ENCODE results near the gene SZRD1. TPM values are rescaled to one million over a fixed set of nuclear protein-coding genes. Genes with fewer than 3 reads are reported as not detected.

Gene SZRD1
- total and polyA plus RNA-seq, 2 donors from 2014 or later, result 77.3 to 127 TPM

DNA sequence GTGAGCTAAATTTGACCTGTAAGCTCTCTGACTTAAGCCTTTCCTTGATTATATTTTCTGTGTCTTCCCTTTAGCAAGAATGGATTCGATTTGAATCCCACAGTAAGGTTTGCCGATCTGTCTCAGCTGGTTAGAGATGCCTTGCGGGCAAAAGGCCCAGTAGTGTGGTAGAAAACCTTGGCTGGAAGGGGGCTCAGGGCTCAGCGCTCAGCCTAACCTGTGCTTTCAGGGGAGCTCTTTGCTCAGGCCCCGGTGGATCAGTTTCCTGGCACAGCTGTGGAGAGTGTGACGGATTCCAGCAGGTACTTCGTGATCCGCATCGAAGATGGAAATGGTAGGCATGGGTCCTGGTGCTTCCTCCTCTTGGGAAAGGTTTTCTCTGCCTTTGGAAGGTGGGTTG is 80.6 kb downstream of the SZRD1 start:
- no peak for DNase-seq
- TF ChIP-seq, protein P1, sequence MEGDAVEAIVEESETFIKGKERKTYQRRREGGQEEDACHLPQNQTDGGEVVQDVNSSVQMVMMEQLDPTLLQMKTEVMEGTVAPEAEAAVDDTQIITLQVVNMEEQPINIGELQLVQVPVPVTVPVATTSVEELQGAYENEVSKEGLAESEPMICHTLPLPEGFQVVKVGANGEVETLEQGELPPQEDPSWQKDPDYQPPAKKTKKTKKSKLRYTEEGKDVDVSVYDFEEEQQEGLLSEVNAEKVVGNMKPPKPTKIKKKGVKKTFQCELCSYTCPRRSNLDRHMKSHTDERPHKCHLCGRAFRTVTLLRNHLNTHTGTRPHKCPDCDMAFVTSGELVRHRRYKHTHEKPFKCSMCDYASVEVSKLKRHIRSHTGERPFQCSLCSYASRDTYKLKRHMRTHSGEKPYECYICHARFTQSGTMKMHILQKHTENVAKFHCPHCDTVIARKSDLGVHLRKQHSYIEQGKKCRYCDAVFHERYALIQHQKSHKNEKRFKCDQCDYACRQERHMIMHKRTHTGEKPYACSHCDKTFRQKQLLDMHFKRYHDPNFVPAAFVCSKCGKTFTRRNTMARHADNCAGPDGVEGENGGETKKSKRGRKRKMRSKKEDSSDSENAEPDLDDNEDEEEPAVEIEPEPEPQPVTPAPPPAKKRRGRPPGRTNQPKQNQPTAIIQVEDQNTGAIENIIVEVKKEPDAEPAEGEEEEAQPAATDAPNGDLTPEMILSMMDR (IDR thresholded peaks at IDR 0.05; ENCODE audit: borderline replicate concordance, extremely low read depth, insufficient read depth), result no peak
- Histone ChIP-seq H3K9me3 (ENCODE audit: control insufficient read depth in 2 of 3, insufficient read depth in 1 of 3, low read length in 3 of 3) (no peaks in the 10 kb centered on the region), H3K27me3 (ENCODE audit: control insufficient read depth, insufficient read depth, low read length) (no peaks in the 10 kb centered on the region), H3K4me1 (ENCODE audit: control insufficient read depth in 2 of 3, insufficient read depth in 2 of 3, low read depth in 1 of 3, low read length in 3 of 3) (peaks cover 0 to 6% (median 0%) of the 10 kb centered on the region in 3 donors), H3K36me3 (ENCODE audit: control insufficient read depth in 2 of 3, insufficient read depth in 3 of 3, low read length in 3 of 3) (peaks cover 14 to 37% (median 37%) of the 10 kb centered on the region in 3 donors), H3K4me3 (ENCODE audit: low read length in 3 of 3) (no peak overlapping the region), H3K9ac (ENCODE audit: low read length in 3 of 3) (no peak overlapping the region), H3K27ac (ENCODE audit: low read depth in 2 of 2, low read length in 2 of 2) (no peak overlapping the region)
- FAIRE-seq, result no peak
- intact Hi-C loops (cut with DNase I), result no loop called here

Other genes starting within 250 kb of the SZRD1 start
- 34.2 TPM for gene EPHA2, start 211.2 kb upstream of the SZRD1 start, total RNA-seq
- 5.5 TPM for gene EPHA2, start 211.2 kb upstream of the SZRD1 start, polyA plus RNA-seq (ENCODE audit: insufficient read depth, low read depth, low replicate concordance)
- 8.2 TPM for gene ARHGEF19, start 154.6 kb upstream of the SZRD1 start, total RNA-seq
- gene ARHGEF19, start 154.6 kb upstream of the SZRD1 start, polyA plus RNA-seq (ENCODE audit: insufficient read depth, low read depth, low replicate concordance), result 3.5 TPM
- gene CPLANE2, start 130.1 kb upstream of the SZRD1 start, total RNA-seq, result 9.4 TPM
- gene CPLANE2, start 130.1 kb upstream of the SZRD1 start, polyA plus RNA-seq (ENCODE audit: insufficient read depth, low read depth, low replicate concordance), result 7.9 TPM
- 22.1 TPM for gene FBXO42, start 14.8 kb upstream of the SZRD1 start, total RNA-seq
- 14.1 TPM for gene FBXO42, start 14.8 kb upstream of the SZRD1 start, polyA plus RNA-seq (ENCODE audit: insufficient read depth, low read depth, low replicate concordance)
- not detected for gene SPATA21, start 70.2 kb downstream of the SZRD1 start, total RNA-seq
- gene SPATA21, start 70.2 kb downstream of the SZRD1 start, polyA plus RNA-seq (ENCODE audit: insufficient read depth, low read depth, low replicate concordance), result not detected
- gene NECAP2, start 73.5 kb downstream of the SZRD1 start, total RNA-seq, result 57.4 TPM
- gene NECAP2, start 73.5 kb downstream of the SZRD1 start, polyA plus RNA-seq (ENCODE audit: insufficient read depth, low read depth, low replicate concordance), result 49.9 TPM
- 8,605 TPM for gene RNU1-1, start 147.0 kb downstream of the SZRD1 start, total RNA-seq
- 26.8 TPM for gene RNU1-1, start 147.0 kb downstream of the SZRD1 start, polyA plus RNA-seq (ENCODE audit: insufficient read depth, low read depth, low replicate concordance)
- 56.3 TPM for gene NBPF1, start 246.3 kb downstream of the SZRD1 start, total RNA-seq
- 8.0 TPM for gene NBPF1, start 246.3 kb downstream of the SZRD1 start, polyA plus RNA-seq (ENCODE audit: insufficient read depth, low read depth, low replicate concordance)